Femur (tissue), 1 donor: ENCODE results near the gene MMD.
A peak's percentile ranks its signal among the peaks of the same experiment; 100 is the strongest.
"Not testable (repeated sequence)": the region's sequence is repeated elsewhere in the genome, so short reads cannot be mapped to it uniquely, and the experiment has no call there.

Experiments used
- DNase-seq: peaks from one replicate; pipeline ENCODE4 v3.0.0-alpha.2; 2017

Gene MMD

GRCh38 chr17:55391244-55391757, 30.3 kb downstream of the MMD start:
- no peak for DNase-seq

GRCh38 chr17:55390364-55390977, 31.2 kb downstream of the MMD start:
- DNase-seq, result no peak

GRCh38 chr17:55389715-55390114, 31.9 kb downstream of the MMD start:
- DNase-seq, result not testable (repeated sequence)

GRCh38 chr17:55388842-55389241, 32.8 kb downstream of the MMD start:
- DNase-seq, result no peak

GRCh38 chr17:55386796-55387332, 34.8 kb downstream of the MMD start:
- DNase-seq, result no peak

- no peak for DNase-seq
These were observed 36.9 kb downstream of the MMD start for GRCh38 chr17:55384643-55385232.

GRCh38 chr17:55383771-55384642, 37.6 kb downstream of the MMD start:
- no peak for DNase-seq

- DNase-seq, result no peak
These were observed 40.4 kb downstream of the MMD start for GRCh38 chr17:55381017-55381770.

- no peak for DNase-seq
These were observed 43.9 kb downstream of the MMD start for GRCh38 chr17:55377671-55378275.

- no peak for DNase-seq
These were observed 52.9 kb downstream of the MMD start for GRCh38 chr17:55368706-55369105.

GRCh38 chr17:55366020-55366481, 55.6 kb downstream of the MMD start:
- DNase-seq, result no peak

GRCh38 chr17:55363033-55363432, 58.6 kb downstream of the MMD start:
- no peak for DNase-seq

GRCh38 chr17:55360971-55361370, 60.7 kb downstream of the MMD start:
- no peak for DNase-seq

- peak; percentile 66 for DNase-seq
These were observed 65.0 kb downstream of the MMD start for GRCh38 chr17:55356434-55357328.

- DNase-seq, result no peak
These were observed 66.7 kb downstream of the MMD start for GRCh38 chr17:55354941-55355340.

GRCh38 chr17:55354010-55354409, 67.6 kb downstream of the MMD start:
- DNase-seq, result no peak

GRCh38 chr17:55351226-55351625, 70.4 kb downstream of the MMD start:
- no peak for DNase-seq

GRCh38 chr17:55350825-55351205, 70.8 kb downstream of the MMD start:
- DNase-seq, result no peak

- DNase-seq, result peak; percentile 59
These were observed 72.8 kb downstream of the MMD start for GRCh38 chr17:55348749-55349354.

- no peak for DNase-seq
These were observed 74.3 kb downstream of the MMD start for GRCh38 chr17:55347341-55347740.

GRCh38 chr17:55346658-55347057, 75.0 kb downstream of the MMD start:
- DNase-seq, result no peak
